Liver (tissue), 9 donors: ENCODE data around the gene AP2A2. TPM values are rescaled to one million over a fixed set of nuclear protein-coding genes. Genes with fewer than 3 reads are reported as not detected.

ENCODE experiments used
- DNase-seq: peaks from one replicate; pipeline ENCODE4 v3.0.0-alpha.2; 2017; ENCODE audit warnings: low spot score
- H3K27ac ChIP-seq, 2 donors: one replicate each; pipeline ENCODE4 v1.7.0; 2013; ENCODE audit warnings: inconsistent platforms in 2 of 2, low read length in 2 of 2, control low read depth in 1 of 2, low read depth in 1 of 2, mild to moderate bottlenecking in 1 of 2
- H3K27me3 ChIP-seq, 4 donors: one replicate each; pipeline versions ENCODE4 v1.6.1 to v1.7.0; 2013; ENCODE audit warnings: low read length in 3 of 4, inconsistent platforms in 1 of 4, mild to moderate bottlenecking in 1 of 4, moderate library complexity in 1 of 4; ENCODE audit not compliant: control insufficient read depth in 4 of 4, insufficient read depth in 4 of 4
- H3K36me3 ChIP-seq, 4 donors: one replicate each; pipeline versions ENCODE4 v1.6.1 to v1.7.0; 2013; ENCODE audit warnings: low read length in 3 of 4, mild to moderate bottlenecking in 3 of 4, low read depth in 1 of 4, moderate library complexity in 1 of 4; ENCODE audit not compliant: control insufficient read depth in 4 of 4, insufficient read depth in 3 of 4
- H3K4me1 ChIP-seq, 4 donors: one replicate each; pipeline versions ENCODE4 v1.6.1 to v1.7.0; 2013; ENCODE audit warnings: low read length in 3 of 4, mild to moderate bottlenecking in 3 of 4, moderate library complexity in 1 of 4; ENCODE audit not compliant: control insufficient read depth in 4 of 4, insufficient read depth in 4 of 4
- H3K4me3 ChIP-seq, 3 donors: one replicate each; pipeline versions ENCODE4 v1.6.1 to v1.7.0; 2013; ENCODE audit warnings: low read length in 3 of 3, control low read depth in 1 of 3, low read depth in 1 of 3, mild to moderate bottlenecking in 1 of 3
- H3K9ac ChIP-seq, 2 donors: one replicate each; pipeline ENCODE4 v1.7.0; 2013; ENCODE audit warnings: low read length in 2 of 2, mild to moderate bottlenecking in 2 of 2, moderate library complexity in 2 of 2, control low read depth in 1 of 2, low read depth in 1 of 2
- H3K9me3 ChIP-seq, 4 donors: one replicate each; pipeline versions ENCODE4 v1.6.1 to v1.7.0; 2013; ENCODE audit warnings: low read length in 3 of 4; ENCODE audit not compliant: control insufficient read depth in 4 of 4
- ATF3 ChIP-seq: IDR thresholded peaks from 2 replicates; pipeline ENCODE4 v1.6.1; 2016; ENCODE audit warnings: antibody characterized with exemption
- CTCF ChIP-seq: fragments of 150-350 bp; IDR thresholded peaks from 2 replicates; pipeline ENCODE4 v1.5.1; 2017; ENCODE audit warnings: improper control_type of control experiment, low read depth, low read length; ENCODE audit not compliant: missing input control
- EGR1 ChIP-seq, 2 donors: IDR thresholded peaks; 2 replicates each; pipeline ENCODE4 v1.6.1; 2016 to 2018; ENCODE audit warnings: antibody characterized with exemption in 2 of 2, low read depth in 2 of 2
- FOXA1 ChIP-seq: IDR thresholded peaks from 2 replicates; pipeline ENCODE4 v1.6.1; 2016; ENCODE audit warnings: antibody characterized with exemption
- FOXA2 ChIP-seq: IDR thresholded peaks from 2 replicates; pipeline ENCODE4 v1.6.1; 2016; ENCODE audit warnings: antibody characterized with exemption
- GABPA ChIP-seq, 2 donors: IDR thresholded peaks in 1 of 2; conservative IDR thresholded peaks in 1 of 2; 2 replicates each; pipeline ENCODE4 v1.6.1; 2016; ENCODE audit warnings: antibody characterized with exemption in 2 of 2, mild to moderate bottlenecking in 1 of 2, moderate library complexity in 1 of 2
- HNF4G ChIP-seq: IDR thresholded peaks from 2 replicates; pipeline ENCODE4 v1.6.1; 2016; ENCODE audit warnings: antibody characterized with exemption
- JUND ChIP-seq, 2 donors: IDR thresholded peaks; 2 replicates each; pipeline ENCODE4 v1.6.1; 2016; ENCODE audit warnings: antibody characterized with exemption in 2 of 2
- NR2F2 ChIP-seq: IDR thresholded peaks from 2 replicates; pipeline ENCODE4 v1.6.1; 2016; ENCODE audit warnings: antibody characterized with exemption
- RAD21 ChIP-seq, 2 donors: IDR thresholded peaks; 2 replicates each; pipeline ENCODE4 v1.6.1; 2016; ENCODE audit warnings: antibody characterized with exemption in 2 of 2, mild to moderate bottlenecking in 2 of 2
- RXRA ChIP-seq, 2 donors: IDR thresholded peaks; 2 replicates each; pipeline ENCODE4 v1.6.1; 2017 to 2018; ENCODE audit warnings: antibody characterized with exemption in 2 of 2, mild to moderate bottlenecking in 1 of 2
- YY1 ChIP-seq: IDR thresholded peaks from 2 replicates; pipeline ENCODE4 v1.6.1; 2016; ENCODE audit warnings: antibody characterized with exemption, mild to moderate bottlenecking
- ZBTB33 ChIP-seq: IDR thresholded peaks from 2 replicates; pipeline ENCODE4 v1.6.1; 2016; ENCODE audit warnings: antibody characterized with exemption
- WGBS: extraction: QIAGEN DNeasy Blood & Tissue Kit; methylation state at CpG from one replicate; pipeline ENCODE4 v1.1.7; 2013; 5-methylcytosine and 5-hydroxymethylcytosine counted together
- polyA plus RNA-seq, 2 donors: library from polyadenylated mRNA; stranded (reverse) in 1 of 2; unstranded in 1 of 2; fragments of 200-250 nt in 1 of 2; fragments of >200 nt in 1 of 2; fragmentation: Nextera tagmentation in 1 of 2; extraction: Ambion mirVana in 1 of 2; gene quantifications; one replicate each; pipeline versions ENCODE4 v1.2.1 to v1.2.3, GENCODE V29; 2013 to 2015
- total RNA-seq, 2 donors: library from RNA; depleted of rRNA; stranded (reverse); fragments of >200 nt; gene quantifications; one replicate each; pipeline ENCODE4 v1.2.3, GENCODE V29; 2014
- donor health status: healthy.
- donor health status: healthy.
- donor health status: healthy.
- donor health status: healthy.
- donor health status: healthy.

The AP2A2 gene
- total and polyA plus RNA-seq, 4 donors = 20.5 to 39.7 (median 23.8) TPM

GRCh38 chr11:1054143-1055108, 128.8 kb downstream of the AP2A2 start (continued):
- TF ChIP-seq CTCF (no peak), ZBTB33 (no peak), RAD21 (IDR thresholded peaks at IDR 0.05) (no peak)

- H3K4me3 ChIP-seq = no peak overlapping the region
- H3K36me3 ChIP-seq = no peaks in the 10 kb centered on the region
- 85% methylated on average over 17 of the region's 17 CpGs for WGBS
- no peaks in the 10 kb centered on the region for H3K9me3 ChIP-seq
- TF ChIP-seq FOXA2 (no peak), GABPA (IDR thresholded peaks at IDR 0.05 in 1 of 2, conservative IDR thresholded peaks at IDR 0.05 in 1 of 2) (no peak), HNF4G (no peak), CTCF (no peak), NR2F2 (no peak), FOXA1 (no peak), YY1 (no peak), RXRA (IDR thresholded peaks at IDR 0.05) (no peak), EGR1 (IDR thresholded peaks at IDR 0.05; ENCODE audit: low read depth in 2 of 2) (no peak), ATF3 (no peak), JUND (IDR thresholded peaks at IDR 0.05) (no peak)
- no peak overlapping the region for H3K9ac ChIP-seq
- no peak for DNase-seq
- H3K4me1 ChIP-seq = no peaks in the 10 kb centered on the region
- H3K27me3 ChIP-seq = peaks cover 0 to 5% (median 0%) of the 10 kb centered on the region in 4 donors
- no peak overlapping the region for H3K27ac ChIP-seq
Measured at GRCh38 chr11:1055109-1055703, 129.5 kb downstream of the AP2A2 start.
